HG03103 (cell line): ENCODE data around the gene DENR.
"Not testable (repeated sequence)": the region's sequence is repeated elsewhere in the genome, so short reads cannot be mapped to it uniquely, and the experiment has no call there.

Experiments used
- ATAC-seq: cut with Tn5 transposase; IDR thresholded peaks from one replicate; pipeline ENCODE4 v1.9.1; 2021; ENCODE audit warnings: low read depth; ENCODE audit not compliant: unreplicated experiment

Gene DENR

GRCh38 chr12:122752464-122753318, at the start of gene DENR:
Gene DENR, plus strand, starts transcription at chr12:122752824. Its CDS starts 878 bp downstream, at chr12:122753702.
- peak; percentile 91 for ATAC-seq

- ATAC-seq = not testable (repeated sequence)
Measured at GRCh38 chr12:122702890-122703611, 49.6 kb upstream of the DENR start, which contains the start of gene HCAR2. Gene HCAR2, minus strand, starts transcription at chr12:122703357. Its CDS starts 74 bp downstream, at chr12:122703283.

- ATAC-seq = not testable (repeated sequence)
Measured at GRCh38 chr12:122703841-122704240, 48.8 kb upstream of the DENR start.

- ATAC-seq = not testable (repeated sequence)
Measured at GRCh38 chr12:122709287-122709686, 43.3 kb upstream of the DENR start.

- ATAC-seq = not testable (repeated sequence)
Measured at GRCh38 chr12:122710341-122710740, 42.3 kb upstream of the DENR start.

- ATAC-seq = not testable (repeated sequence)
Measured at GRCh38 chr12:122711266-122711665, 41.4 kb upstream of the DENR start.

- not testable (repeated sequence) for ATAC-seq
Measured at GRCh38 chr12:122713491-122714188, 39.0 kb upstream of the DENR start.

- not testable (repeated sequence) for ATAC-seq
Measured at GRCh38 chr12:122715211-122715610, 37.4 kb upstream of the DENR start.

GRCh38 chr12:122716658-122717057, 36.0 kb upstream of the DENR start, which contains the start of gene HCAR3:
Gene HCAR3, minus strand, starts transcription at chr12:122716811. Its CDS starts 74 bp downstream, at chr12:122716737.
- ATAC-seq = not testable (repeated sequence)

- ATAC-seq = no peak
Measured at GRCh38 chr12:122721057-122721545, 31.5 kb upstream of the DENR start.

- no peak for ATAC-seq
Measured at GRCh38 chr12:122722387-122722786, 30.2 kb upstream of the DENR start.

GRCh38 chr12:122724641-122725243, 27.9 kb upstream of the DENR start:
- no peak for ATAC-seq

GRCh38 chr12:122725452-122726079, 27.1 kb upstream of the DENR start:
- no peak for ATAC-seq

- no peak for ATAC-seq
Measured at GRCh38 chr12:122726080-122726558, 26.5 kb upstream of the DENR start.

- no peak for ATAC-seq
Measured at GRCh38 chr12:122729583-122730214, 22.9 kb upstream of the DENR start.

GRCh38 chr12:122730215-122731014, 22.2 kb upstream of the DENR start, which contains the start of gene HCAR1:
Gene HCAR1, minus strand, starts transcription at chr12:122730844. Its CDS starts 505 bp downstream, at chr12:122730339.
- ATAC-seq = no peak

GRCh38 chr12:122732170-122732569, 20.5 kb upstream of the DENR start:
- ATAC-seq = no peak

- ATAC-seq = no peak
Measured at GRCh38 chr12:122732611-122733010, 20.0 kb upstream of the DENR start.
